RWPE2 (cell line): ENCODE results near the gene QRFPR.
"Not testable (repeated sequence)": the region's sequence is repeated elsewhere in the genome, so short reads cannot be mapped to it uniquely, and the experiment has no call there.

Experiments used
- ATAC-seq: fragments of 200-7000 bp; cut with Tn5 transposase; 3 replicates; pipeline ENCODE4 v1.9.1; 2021; ENCODE audit warnings: low read depth
- DNase-seq: peaks from one replicate; pipeline ENCODE4 v3.0.0-alpha.2; 2020; ENCODE audit warnings: low spot score
- H3K27ac ChIP-seq: fragments of 450-650 bp; 2 replicates; pipeline ENCODE4 v1.5.1; 2017; ENCODE audit warnings: mild to moderate bottlenecking; ENCODE audit not compliant: poor library complexity, severe bottlenecking
- H3K27me3 ChIP-seq: fragments of 250-450 bp; sonication (Bioruptor Pico); 2 replicates; pipeline ENCODE4 v1.5.1; 2021; ENCODE audit warnings: mild to moderate bottlenecking, moderate library complexity; ENCODE audit not compliant: insufficient read depth, poor library complexity, severe bottlenecking
- H3K36me3 ChIP-seq: fragments of 250-450 bp; sonication (Bioruptor Pico); 2 replicates; pipeline ENCODE4 v1.5.1; 2020; ENCODE audit warnings: low read depth, mild to moderate bottlenecking, moderate library complexity
- H3K4me1 ChIP-seq: fragments of 250-450 bp; sonication (Bioruptor Pico); 2 replicates; pipeline ENCODE4 v1.5.1; 2021; ENCODE audit warnings: mild to moderate bottlenecking, moderate library complexity; ENCODE audit not compliant: insufficient read depth, poor library complexity, severe bottlenecking
- H3K4me3 ChIP-seq: fragments of 250-450 bp; sonication (Bioruptor Pico); 2 replicates; pipeline ENCODE4 v1.5.1; 2021; ENCODE audit warnings: mild to moderate bottlenecking, moderate library complexity; ENCODE audit not compliant: severe bottlenecking
- H3K9me3 ChIP-seq: fragments of 250-450 bp; sonication (Bioruptor Pico); 2 replicates; pipeline ENCODE4 v1.5.1; 2021; ENCODE audit warnings: mild to moderate bottlenecking, moderate library complexity; ENCODE audit not compliant: severe bottlenecking
- TF ChIP-seq, protein P1 (sequence below): fragments of 450-650 bp; IDR thresholded peaks from one replicate; pipeline ENCODE4 v1.5.1; 2017; ENCODE audit warnings: mild to moderate bottlenecking, moderate library complexity; ENCODE audit not compliant: poor library complexity, severe bottlenecking

QRFPR gene

DNA sequence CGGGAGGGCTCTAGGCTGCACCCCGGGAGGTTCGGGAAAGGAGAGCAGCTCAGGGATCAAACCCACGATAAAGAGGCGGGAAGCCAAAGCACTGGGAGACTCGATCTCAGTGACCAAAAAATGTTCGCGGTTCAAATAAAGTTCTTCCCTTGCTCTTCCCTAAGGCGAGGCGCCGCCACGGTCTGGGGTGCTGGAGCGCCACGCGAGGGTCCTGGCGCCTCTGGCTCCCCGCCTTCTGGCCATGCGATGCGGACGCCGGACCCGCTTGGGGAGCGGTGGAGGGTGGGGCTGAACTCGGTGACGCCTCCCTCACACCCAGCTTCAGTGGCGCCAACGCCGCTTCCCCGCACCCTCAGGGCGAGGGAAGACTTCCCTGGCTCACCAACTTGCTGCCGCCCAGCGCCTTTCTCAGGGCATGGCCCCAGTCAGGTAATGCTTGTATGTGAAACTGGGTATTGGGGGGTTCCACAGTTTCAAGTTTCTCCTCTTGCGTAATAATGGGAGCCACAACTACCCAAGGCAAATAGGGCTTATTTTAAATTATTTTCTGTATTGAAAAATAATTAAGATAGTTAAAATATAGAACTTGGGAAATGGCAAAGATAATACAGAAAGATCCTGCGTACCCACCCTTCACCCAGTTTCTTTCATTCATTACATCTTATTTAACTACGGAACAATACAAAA lies at the start of gene QRFPR:
TSS of gene QRFPR (minus strand) at position 243 of the 687 bp plus-strand sequence. CDS start 371 bp downstream, outside the sequence.
- Histone ChIP-seq H3K4me3 (peak within 1 kb of the TSS; percentile 26), H3K36me3 (no peaks in the 10 kb centered on the region), H3K27ac (no peak within 1 kb of the TSS), H3K4me1 (no peaks in the 10 kb centered on the region), H3K9me3 (no peaks in the 10 kb centered on the region), H3K27me3 (peaks cover 32% of the 10 kb centered on the region)
- ATAC-seq (peak; percentile 85), DNase-seq (no peak)
- TF ChIP-seq, protein P1, sequence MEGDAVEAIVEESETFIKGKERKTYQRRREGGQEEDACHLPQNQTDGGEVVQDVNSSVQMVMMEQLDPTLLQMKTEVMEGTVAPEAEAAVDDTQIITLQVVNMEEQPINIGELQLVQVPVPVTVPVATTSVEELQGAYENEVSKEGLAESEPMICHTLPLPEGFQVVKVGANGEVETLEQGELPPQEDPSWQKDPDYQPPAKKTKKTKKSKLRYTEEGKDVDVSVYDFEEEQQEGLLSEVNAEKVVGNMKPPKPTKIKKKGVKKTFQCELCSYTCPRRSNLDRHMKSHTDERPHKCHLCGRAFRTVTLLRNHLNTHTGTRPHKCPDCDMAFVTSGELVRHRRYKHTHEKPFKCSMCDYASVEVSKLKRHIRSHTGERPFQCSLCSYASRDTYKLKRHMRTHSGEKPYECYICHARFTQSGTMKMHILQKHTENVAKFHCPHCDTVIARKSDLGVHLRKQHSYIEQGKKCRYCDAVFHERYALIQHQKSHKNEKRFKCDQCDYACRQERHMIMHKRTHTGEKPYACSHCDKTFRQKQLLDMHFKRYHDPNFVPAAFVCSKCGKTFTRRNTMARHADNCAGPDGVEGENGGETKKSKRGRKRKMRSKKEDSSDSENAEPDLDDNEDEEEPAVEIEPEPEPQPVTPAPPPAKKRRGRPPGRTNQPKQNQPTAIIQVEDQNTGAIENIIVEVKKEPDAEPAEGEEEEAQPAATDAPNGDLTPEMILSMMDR, result peak; percentile 6

DNA sequence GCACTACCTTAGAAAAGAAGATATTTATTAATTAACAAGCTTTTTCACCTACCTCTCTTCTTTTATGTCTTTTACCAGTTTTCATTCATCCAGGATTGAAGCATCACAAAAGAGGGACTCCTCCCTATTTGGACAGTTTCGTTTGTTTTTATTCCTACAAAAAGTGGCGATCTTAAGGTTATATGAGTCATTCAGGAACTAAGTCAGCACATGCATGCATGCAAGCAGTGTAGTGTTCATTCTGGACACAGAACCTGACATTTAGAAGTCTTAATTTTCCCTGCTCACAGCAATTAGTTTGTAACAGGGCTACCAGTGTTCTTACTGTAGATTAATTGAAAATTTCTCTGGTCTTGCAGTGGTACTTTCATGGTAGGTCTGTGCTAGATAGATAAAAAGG lies 47.9 kb upstream of the QRFPR start:
- TF ChIP-seq, protein P1, result no peak
- 0 out of 3 replicates have a peak, but pooled peaks have one; percentile 41 for ATAC-seq
- Histone ChIP-seq H3K9me3 (no peaks in the 10 kb centered on the region), H3K4me3 (no peak overlapping the region), H3K27me3 (no peaks in the 10 kb centered on the region), H3K27ac (no peak overlapping the region), H3K36me3 (no peaks in the 10 kb centered on the region), H3K4me1 (no peaks in the 10 kb centered on the region)
- no peak for DNase-seq

DNA sequence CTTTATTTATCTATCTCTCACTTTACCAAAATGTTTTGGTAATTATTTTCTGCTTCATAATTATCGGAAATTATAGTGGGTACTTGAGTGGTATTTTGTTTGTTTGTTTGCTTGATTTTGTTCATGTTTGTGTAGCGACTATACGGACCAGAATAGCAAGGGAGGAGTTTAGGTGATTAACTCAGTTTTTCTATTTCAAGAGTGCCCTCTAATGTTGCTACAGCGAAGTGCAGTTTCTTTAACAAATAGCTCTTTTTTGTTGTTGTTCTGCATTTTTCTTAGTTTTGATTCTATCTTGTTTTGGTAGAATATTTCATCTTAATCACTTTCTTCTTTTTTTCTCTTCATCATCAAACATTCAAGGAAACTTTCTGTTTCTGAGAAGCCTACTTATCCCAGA lies 40.8 kb upstream of the QRFPR start:
- TF ChIP-seq, protein P1, result peak; percentile 26
- ATAC-seq, result no peak
- no peak for DNase-seq

DNA sequence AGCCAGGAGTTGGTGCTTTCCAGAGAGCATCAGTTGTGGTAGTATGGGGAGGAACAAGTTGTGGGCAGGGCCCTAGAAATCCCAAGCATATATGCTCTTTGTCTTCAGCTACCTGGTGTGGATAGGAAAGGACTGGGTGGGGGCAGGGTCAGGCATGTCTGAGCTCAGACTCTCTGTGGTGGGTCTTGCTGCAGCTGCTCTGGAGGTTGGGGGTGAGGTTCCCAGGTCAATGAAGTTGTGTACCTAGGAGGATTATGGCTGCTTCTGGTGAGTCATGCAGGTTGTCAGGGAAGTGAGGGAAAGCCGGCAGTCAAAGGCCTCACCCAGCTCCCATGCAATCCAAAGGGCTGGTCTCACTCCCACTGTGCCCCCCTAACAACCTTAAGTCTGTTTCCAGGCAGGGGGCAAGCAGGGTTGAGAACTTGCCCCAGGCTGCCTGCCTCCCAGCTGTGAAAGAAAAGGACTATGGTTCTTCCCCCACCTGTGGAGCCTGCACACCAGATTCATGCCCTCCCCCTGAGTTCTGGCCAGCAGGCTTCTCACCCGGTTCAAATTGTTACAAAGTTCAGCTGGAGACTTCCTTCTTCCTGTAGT lies 30.4 kb upstream of the QRFPR start:
- H3K4me1 ChIP-seq, result no peaks in the 10 kb centered on the region
- DNase-seq (no peak), ATAC-seq (no peak)
- no peaks in the 10 kb centered on the region for H3K9me3 ChIP-seq
- H3K36me3 ChIP-seq, result no peaks in the 10 kb centered on the region
- TF ChIP-seq, protein P1, result no peak
- no peak overlapping the region for H3K27ac ChIP-seq
- no peaks in the 10 kb centered on the region for H3K27me3 ChIP-seq
- H3K4me3 ChIP-seq, result no peak overlapping the region

More for the DNA sequence above, 40.8 kb upstream of the QRFPR start:
- H3K9me3 ChIP-seq, result no peaks in the 10 kb centered on the region
- H3K27ac ChIP-seq, result no peak overlapping the region
- no peaks in the 10 kb centered on the region for H3K4me1 ChIP-seq
- no peaks in the 10 kb centered on the region for H3K36me3 ChIP-seq
- no peak overlapping the region for H3K4me3 ChIP-seq
- H3K27me3 ChIP-seq, result no peaks in the 10 kb centered on the region

DNA sequence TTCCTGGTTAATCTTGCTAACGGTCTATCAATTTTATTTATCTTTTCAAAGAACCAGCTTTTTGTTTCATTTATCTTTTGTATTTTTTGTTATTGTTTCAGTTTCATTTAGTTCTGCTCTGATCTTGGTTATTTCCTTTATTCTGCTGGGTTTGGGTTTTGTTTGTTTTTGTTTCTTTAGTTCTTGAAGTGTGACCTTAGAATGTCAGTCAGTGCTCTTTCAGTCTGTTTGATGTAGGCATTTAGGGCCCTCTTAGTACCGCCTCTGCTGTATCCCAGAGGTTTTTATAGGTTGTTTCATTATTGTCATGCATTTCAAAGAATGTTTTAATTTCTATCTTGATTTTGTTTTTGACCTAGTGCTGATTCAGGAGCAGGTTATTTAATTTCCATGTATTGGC lies 27.7 kb upstream of the QRFPR start:
- H3K9me3 ChIP-seq, H3K27me3 ChIP-seq, ATAC-seq, DNase-seq, H3K27ac ChIP-seq, H3K4me1 ChIP-seq, H3K4me3 ChIP-seq, H3K36me3 ChIP-seq: not testable (repeated sequence)
